Neutrophil (primary cell): ENCODE data around the gene HOXA1.

ENCODE experiments used
- H3K27ac ChIP-seq: fragments of 200-600 bp; sonication (generic); 2 replicates; pipeline ENCODE4 v1.5.1; 2016; ENCODE audit warnings: mild to moderate bottlenecking, moderate library complexity
- H3K27me3 ChIP-seq: fragments of 200-600 bp; sonication (generic); 2 replicates; pipeline ENCODE4 v1.6.0; 2016; ENCODE audit warnings: mild to moderate bottlenecking
- H3K36me3 ChIP-seq: fragments of 200-600 bp; sonication (generic); 2 replicates; pipeline ENCODE4 v1.5.1; 2017
- H3K4me1 ChIP-seq, 2 experiments: fragments of 200-600 bp in 1 of 2; sonication (generic) in 1 of 2; 1 replicate in 1 of 2; 2 replicates in 1 of 2; pipeline versions ENCODE4 v1.5.1 to v1.6.1; 2013 to 2016; ENCODE audit warnings: low read depth in 1 of 2, low read length in 1 of 2, mild to moderate bottlenecking in 1 of 2, moderate library complexity in 1 of 2; ENCODE audit not compliant: control insufficient read depth in 1 of 2, insufficient read depth in 1 of 2
- H3K4me3 ChIP-seq, 2 experiments: fragments of 200-600 bp in 1 of 2; sonication (generic) in 1 of 2; 1 replicate in 1 of 2; 2 replicates in 1 of 2; pipeline ENCODE4 v1.5.1; 2013 to 2016; ENCODE audit warnings: low read depth in 1 of 2, low read length in 1 of 2, mild to moderate bottlenecking in 1 of 2, moderate library complexity in 1 of 2
- H3K9me3 ChIP-seq: fragments of 200-600 bp; sonication (generic); 2 replicates; pipeline ENCODE4 v1.5.1; 2016
- CTCF ChIP-seq: fragments of 200-600 bp; sonication (generic); IDR thresholded peaks from 2 replicates; pipeline ENCODE4 v1.5.1; 2016; ENCODE audit warnings: antibody characterized with exemption

The HOXA1 gene

DNA sequence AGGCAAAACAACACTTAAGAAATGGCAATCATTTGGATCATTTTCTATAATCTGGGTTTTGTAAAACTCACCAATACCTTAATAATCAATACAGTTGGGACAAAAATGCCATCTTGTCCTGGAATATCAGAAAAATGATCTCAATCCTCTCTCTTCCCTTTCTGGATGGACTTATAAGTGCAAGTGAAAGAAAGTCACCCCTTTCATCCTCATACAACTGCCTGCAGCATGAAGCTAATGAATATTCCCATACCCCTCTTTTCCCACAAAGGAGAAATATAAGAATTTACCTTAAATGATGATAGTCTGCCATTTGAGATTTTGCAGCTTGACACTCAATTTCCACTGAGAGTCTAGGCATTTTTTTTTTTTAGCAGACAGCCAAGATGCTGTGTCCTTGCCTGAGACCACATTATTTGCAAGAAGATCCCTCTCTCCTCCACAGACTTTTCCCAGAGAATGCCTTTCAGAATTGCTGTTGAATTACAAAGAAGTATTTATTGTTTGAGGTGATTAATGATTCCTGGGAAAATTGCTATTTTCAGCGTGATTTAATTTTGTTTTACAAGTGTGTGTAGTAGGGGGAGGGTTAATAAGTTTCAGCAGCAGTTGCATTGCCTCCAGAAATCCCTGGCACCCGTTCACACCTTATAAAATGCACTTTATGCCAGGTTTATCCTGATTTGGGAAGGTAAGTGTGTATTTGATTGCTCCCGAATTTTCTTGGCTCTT lies 31.0 kb upstream of the HOXA1 start:
- Histone ChIP-seq H3K9me3 (no peaks in the 10 kb centered on the region), H3K4me3 (no peak overlapping the region), H3K4me1 (peaks cover 5 to 17% of the 10 kb centered on the region in 2 experiments), H3K36me3 (no peaks in the 10 kb centered on the region), H3K27me3 (peaks cover 53% of the 10 kb centered on the region), H3K27ac (no peak overlapping the region)
- no peak for TF ChIP-seq CTCF

DNA sequence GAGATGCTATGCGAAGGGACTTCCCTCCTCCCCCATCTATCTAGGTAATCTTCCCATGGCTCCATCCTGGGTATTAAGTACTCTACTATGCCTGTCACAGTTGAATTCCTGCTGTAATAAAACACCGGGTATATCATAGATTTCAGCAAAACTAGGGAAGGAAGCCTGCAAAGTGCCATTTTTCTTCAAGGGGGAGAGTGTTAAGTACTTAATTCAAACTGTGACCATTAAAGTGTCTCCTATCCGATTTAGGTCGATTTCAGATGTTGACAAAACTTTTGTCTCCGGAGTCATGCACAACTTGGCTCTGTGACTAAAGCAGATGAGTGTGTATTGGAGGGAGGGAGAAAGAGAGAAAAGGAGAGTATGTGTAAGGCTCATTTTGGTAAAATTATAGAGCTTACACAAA lies 30.2 kb upstream of the HOXA1 start:
- Histone ChIP-seq H3K27ac (no peak overlapping the region), H3K36me3 (no peaks in the 10 kb centered on the region), H3K4me1 (peaks cover 0 to 12% of the 10 kb centered on the region in 2 experiments), H3K27me3 (peaks cover 48% of the 10 kb centered on the region), H3K4me3 (no peak overlapping the region), H3K9me3 (no peaks in the 10 kb centered on the region)
- no peak for TF ChIP-seq CTCF

- TF ChIP-seq CTCF, result no peak
- no peak overlapping the region for H3K27ac ChIP-seq
- peaks cover 0 to 11% of the 10 kb centered on the region in 2 experiments for H3K4me1 ChIP-seq
- no peaks in the 10 kb centered on the region for H3K36me3 ChIP-seq
- no peaks in the 10 kb centered on the region for H3K9me3 ChIP-seq
- no peak overlapping the region for H3K4me3 ChIP-seq
- H3K27me3 ChIP-seq, result peaks cover 45% of the 10 kb centered on the region
Observed at GRCh38 chr7:27124902-27125689, 29.3 kb upstream of the HOXA1 start.

- peaks cover 0 to 11% of the 10 kb centered on the region in 2 experiments for H3K4me1 ChIP-seq
- H3K9me3 ChIP-seq, result no peaks in the 10 kb centered on the region
- no peaks in the 10 kb centered on the region for H3K36me3 ChIP-seq
- peaks cover 42% of the 10 kb centered on the region for H3K27me3 ChIP-seq
- H3K4me3 ChIP-seq, result no peak overlapping the region
- H3K27ac ChIP-seq, result no peak overlapping the region
- no peak for TF ChIP-seq CTCF
Observed at GRCh38 chr7:27124096-27124901, 28.5 kb upstream of the HOXA1 start.

- Histone ChIP-seq H3K4me3 (no peak overlapping the region), H3K27ac (no peak overlapping the region), H3K36me3 (no peaks in the 10 kb centered on the region)
Observed at GRCh38 chr7:27123477-27124053, 27.8 kb upstream of the HOXA1 start.

More at GRCh38 chr7:27123477-27124053, 27.8 kb upstream of the HOXA1 start:
- Histone ChIP-seq H3K9me3 (no peaks in the 10 kb centered on the region), H3K27me3 (peaks cover 35% of the 10 kb centered on the region), H3K4me1 (peaks cover 0 to 11% of the 10 kb centered on the region in 2 experiments)
- no peak for TF ChIP-seq CTCF
